OCI-M1 (cell line): Measurements from ENCODE around the gene PACSIN2.

Experiments used
- DNase-seq: peaks from one replicate; lab custom pipeline; 2025; lab: John Stamatoyannopoulos, UW

Gene PACSIN2

DNA sequence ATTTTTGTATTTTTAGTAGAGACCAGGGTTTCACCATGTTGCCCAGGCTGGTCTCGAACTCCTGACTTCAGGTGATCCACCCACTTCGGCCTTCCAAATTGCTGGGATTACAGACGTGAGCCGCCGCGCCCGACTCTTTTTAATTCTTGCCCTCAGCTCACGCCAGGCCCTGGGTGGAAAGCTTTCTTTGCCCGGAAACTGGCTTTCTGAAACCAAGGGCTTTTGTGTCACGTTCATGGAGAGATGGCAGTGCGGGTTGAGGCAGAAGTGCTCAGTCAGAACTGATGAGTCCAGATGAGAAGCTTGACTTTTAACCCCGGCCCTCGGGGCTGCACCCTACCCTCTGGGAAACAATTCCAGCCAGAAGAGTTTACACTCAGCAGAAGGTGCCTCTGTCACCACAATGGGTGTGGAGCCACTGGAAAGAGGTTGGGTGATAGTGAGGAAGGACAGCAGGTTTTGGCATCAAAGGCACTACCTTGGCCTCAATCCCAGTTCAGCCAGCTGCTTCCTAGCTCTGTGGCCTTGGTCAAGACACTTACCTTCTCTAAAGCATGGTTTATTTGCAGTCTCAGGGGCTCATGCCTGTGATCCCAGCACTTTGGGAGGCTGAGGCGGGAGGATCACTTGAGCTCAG is 157.0 kb downstream of the PACSIN2 start:
- DNase-seq, result no peak

DNA sequence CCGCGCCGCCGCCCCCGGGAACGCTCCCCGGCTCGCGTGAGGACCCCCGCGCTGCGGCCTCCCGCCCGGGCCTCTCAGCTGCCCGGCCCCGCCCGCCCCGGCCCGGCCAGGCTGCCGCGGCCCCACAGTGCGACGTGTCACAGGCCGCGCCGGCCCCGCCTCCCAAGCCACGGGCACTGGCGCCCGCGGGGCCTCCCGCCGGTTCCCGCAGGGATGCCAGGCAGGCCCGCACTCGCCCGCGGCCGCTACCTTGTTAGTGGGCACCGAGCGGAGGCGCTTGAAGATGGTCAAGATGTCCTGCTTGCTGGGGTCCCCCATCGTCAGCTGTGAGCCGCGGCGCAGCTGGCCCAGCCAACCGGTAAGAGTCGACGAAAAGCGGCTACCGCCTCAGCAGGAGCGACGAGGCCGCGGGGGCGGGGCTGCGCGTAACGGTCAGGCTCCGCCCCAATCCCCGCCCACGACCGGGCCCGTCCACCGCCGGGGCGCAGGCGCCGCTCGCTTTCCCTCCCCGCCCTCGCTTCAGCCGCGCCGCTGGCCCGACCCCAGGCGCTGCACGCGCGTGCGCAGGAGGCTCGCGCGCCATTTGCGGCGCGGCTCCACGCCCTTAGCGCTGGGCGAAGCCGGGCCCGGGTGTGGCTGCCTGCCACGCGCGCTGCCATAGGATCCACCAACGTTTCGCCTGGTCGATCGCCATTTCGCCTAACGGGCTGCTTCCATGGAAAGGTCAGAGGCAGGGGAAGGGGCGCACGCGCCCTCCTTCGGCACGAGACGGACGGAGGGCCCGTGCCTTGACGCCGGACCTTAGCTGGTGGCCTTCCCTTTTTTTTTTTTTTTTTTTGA is 157.9 kb downstream of the PACSIN2 start, which contains the start of gene ARFGAP3:
TSS of gene ARFGAP3 (minus strand) at position 409 of the 840 bp plus-strand sequence. CDS start at position 318, 91 bp downstream.
- DNase-seq, result peak; percentile 96

GRCh38 chr22:42856179-42856864 is 158.6 kb downstream of the PACSIN2 start:
- DNase-seq, result peak; percentile 41

DNA sequence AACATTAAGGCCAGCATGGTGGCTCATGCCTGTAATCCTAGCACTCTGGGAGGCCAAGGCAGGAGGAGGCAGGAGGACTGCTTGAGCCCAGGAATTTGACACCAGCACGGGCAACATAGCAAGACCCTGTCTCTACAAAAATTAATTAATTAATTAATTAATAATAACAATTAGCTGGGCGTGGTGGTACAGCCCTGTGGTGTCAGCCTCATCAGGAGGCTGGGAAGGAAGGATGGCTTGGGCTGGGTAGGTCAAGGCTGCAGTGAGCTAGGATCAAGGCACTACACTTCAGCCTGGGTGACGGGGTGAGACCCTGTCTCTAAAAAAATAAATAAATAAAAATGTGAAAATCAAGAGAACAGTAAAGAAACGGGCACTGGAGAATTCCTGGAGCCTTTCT is 159.2 kb downstream of the PACSIN2 start:
- DNase-seq, result no peak

DNA sequence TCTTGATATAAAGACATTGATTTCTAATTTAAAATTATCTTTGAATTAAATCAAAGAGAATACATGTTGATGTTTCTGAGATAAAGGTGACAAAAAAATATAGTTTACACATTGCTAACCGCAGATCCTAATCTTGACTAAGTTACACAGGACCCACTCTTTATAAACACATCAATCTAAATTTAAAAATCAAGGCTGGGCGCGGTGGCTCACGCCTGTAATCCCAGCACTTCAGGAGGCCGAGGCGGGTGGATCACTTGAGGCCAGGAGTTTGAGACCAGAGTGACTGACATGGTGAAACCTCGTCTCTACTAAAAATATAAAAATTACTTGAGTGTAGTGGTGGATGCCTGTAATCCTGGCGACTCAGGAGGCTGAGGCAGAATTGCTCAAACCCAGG is 159.7 kb downstream of the PACSIN2 start:
- no peak for DNase-seq

- DNase-seq, result no peak
Measured at GRCh38 chr22:42848941-42849550, 165.9 kb downstream of the PACSIN2 start.

- DNase-seq, result no peak
Measured at GRCh38 chr22:42847110-42847509, 167.8 kb downstream of the PACSIN2 start.

GRCh38 chr22:42844756-42845155 is 170.2 kb downstream of the PACSIN2 start:
- DNase-seq, result no peak

DNA sequence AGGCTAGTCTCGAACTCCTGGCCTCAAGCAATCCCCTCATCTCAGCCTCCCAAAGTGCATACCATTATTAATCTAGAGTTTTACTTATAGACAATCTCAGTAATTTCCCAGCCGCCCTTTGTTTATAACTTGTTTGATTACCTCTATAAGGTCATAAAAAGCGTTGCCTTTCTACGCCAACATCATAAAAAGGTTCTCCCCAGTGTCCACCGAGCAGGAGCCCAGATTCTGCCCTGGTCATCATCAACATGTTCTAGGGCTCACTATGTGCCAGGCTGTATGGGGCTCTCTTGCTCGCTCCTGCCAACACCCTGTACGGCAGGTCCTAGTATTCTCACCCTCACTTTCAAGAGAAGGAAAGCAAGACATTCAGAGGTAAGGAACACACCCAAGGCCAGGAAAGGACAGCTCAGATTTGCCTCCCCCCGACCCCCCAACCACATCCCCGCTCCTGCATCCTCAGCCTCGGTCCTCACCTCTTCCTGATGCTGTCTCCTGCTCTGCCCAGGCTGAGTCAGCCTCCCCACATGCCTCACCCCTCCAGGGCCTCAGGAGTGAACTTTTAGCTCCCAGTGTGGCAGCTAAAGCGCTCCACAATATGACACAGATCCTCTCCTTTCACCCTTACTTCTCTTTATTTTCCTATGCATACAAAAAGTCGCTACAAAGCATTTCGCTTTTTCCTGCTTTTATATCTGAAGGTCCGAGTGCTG is 172.1 kb downstream of the PACSIN2 start:
- no peak for DNase-seq

DNA sequence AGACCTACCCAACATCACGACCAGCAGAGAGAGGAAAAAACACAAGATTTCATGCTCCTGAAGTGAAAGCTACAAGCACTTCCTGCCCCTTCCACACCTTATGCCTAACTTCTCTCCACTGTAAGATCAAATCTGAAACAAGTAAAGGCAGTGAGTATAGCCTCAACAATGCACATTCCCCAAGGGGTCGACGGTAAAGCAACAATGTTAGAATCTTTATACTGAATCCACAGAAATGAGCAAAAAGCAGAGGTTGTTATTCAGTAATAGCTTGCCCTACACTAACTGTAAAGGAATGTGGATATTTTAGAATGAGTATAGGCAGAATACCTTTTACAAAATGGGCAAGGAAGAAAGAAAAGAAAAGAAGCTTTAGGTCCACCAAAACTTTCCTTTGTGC is 173.5 kb downstream of the PACSIN2 start:
- DNase-seq, result no peak

- no peak for DNase-seq
Measured at GRCh38 chr22:42837556-42837955, 177.4 kb downstream of the PACSIN2 start.

DNA sequence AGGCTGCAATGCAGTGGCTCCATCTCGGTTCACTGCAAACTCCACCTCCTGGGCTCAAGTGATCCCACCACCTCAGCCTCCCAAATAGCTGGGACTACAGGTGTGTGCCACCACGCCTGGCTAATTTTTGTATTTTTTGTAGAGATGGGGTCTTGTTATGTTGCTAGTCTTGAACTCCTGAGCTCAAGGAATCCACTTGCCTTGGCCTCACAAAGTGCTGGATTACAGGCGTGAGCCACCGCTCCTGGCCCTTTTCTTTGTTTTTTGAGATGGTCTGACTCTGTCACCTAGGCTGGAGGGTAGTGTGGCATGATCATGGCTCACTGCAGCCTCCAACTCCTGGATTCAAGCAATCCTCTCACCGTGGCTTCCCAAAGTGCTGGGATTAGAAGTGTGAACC is 178.9 kb downstream of the PACSIN2 start:
- DNase-seq, result no peak

DNA sequence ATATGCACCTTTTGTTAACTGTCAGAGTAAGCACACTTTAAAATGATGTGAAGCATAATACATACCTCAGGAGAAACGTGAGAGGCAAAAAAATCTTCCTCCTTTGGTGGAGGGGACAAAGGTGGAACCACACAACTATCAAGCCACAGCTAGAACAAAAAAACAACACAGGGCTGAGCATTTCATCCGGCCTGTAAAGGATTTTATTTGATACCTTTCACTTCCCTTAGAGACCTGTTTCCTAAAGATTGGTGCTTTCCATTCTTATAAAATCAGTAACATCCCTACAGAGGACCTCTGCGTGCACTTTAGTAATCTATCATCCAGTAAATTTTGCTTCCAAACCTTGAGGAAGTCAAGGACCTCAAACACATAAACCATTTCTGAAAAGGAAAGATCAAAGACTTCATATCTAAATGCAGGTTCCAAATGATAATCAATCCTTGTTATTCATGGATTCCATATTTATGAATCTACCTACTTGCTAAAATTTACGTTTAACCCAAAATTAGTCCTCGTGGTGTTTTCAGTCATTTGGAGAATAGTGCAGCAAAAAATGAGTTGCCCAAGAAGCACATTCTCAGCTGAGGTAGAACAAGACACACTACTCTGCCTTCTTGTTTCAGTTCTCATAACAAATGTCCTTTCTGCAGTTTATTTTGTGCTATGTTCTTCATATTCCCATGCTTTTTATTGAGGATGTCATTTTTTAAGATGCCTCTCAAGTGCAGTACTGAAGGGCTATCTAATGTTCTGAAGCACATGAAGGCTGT is 180.6 kb downstream of the PACSIN2 start:
- no peak for DNase-seq

DNA sequence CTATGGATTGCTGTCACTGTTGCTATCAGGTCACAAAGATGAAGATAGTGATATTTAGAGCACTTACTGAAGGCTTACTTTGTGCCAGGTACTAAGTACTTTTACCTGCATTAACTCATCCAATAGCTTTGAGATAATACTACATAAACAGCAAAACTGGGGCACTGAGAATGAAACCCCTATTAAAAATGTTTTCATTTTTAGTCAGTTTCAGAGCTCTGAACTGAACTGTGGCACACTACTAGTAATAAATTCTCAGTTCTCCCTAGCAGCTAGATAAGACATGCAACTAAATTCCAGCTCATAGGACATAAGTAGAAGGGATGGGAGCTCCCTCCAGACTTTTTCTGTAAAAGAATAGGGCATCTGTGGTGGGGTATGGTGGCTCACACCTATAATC is 181.8 kb downstream of the PACSIN2 start:
- DNase-seq, result no peak

GRCh38 chr22:42831712-42832111 is 183.2 kb downstream of the PACSIN2 start:
- no peak for DNase-seq

- DNase-seq, result no peak
Measured at GRCh38 chr22:42830161-42830560, 184.8 kb downstream of the PACSIN2 start.

- no peak for DNase-seq
Measured at GRCh38 chr22:42829302-42829701, 185.6 kb downstream of the PACSIN2 start.

GRCh38 chr22:42825796-42826195 is 189.2 kb downstream of the PACSIN2 start:
- DNase-seq, result no peak

GRCh38 chr22:42821386-42821785 is 193.6 kb downstream of the PACSIN2 start:
- DNase-seq, result no peak

DNA sequence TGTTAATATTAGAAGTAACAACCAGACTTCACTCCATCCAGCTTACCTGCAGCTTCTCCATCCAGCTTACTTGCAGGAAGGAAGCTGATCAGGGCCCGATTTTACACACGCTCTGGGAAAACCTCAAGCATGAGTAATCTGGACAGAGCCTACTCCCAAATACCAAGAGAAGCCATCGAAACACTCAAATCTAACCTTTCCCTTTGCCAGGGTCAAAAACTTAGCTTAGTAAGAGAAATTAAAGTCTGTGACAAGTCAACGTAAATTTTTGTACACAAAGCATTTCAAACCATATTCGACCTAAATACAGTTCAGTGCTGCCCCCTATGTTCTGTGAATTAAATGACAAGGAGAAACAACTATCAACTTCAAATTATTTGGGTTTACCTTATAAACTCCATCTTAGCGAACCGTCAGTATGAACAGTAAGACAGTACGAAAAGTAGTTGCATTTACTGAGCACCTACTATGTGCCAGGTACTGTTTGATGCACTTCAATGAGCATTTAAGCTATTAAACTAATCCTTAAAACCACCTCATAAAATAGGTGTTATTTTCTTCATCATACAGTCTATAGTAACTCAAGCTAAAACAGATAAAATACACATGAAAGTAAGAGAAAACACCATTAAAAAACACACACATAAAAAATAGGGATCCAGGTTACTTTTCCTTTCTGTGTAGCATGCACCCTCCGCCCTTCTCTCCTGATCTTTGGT is 194.7 kb downstream of the PACSIN2 start:
- DNase-seq, result peak; percentile 38
